Vagina (tissue), 2 donors: ENCODE results near the gene IDS. TPM values are rescaled to one million over a fixed set of nuclear protein-coding genes. Genes with fewer than 3 reads are reported as not detected.

Source experiments
- DNase-seq, 2 donors: peaks; one replicate each; pipeline ENCODE4 v3.0.0-alpha.2; 2017; ENCODE audit errors: extremely low spot score in 2 of 2
- H3K27ac ChIP-seq: fragments of 200-600 bp; sonication (generic); one replicate; pipeline ENCODE4 v1.5.1; 2019
- H3K27me3 ChIP-seq: fragments of 200-600 bp; sonication (generic); one replicate; pipeline ENCODE4 v1.5.1; 2019
- H3K36me3 ChIP-seq, 2 donors: fragments of 200-600 bp; sonication (generic); one replicate each; pipeline ENCODE4 v1.5.1; 2017 to 2019
- H3K4me1 ChIP-seq: fragments of 200-600 bp; sonication (generic); one replicate; pipeline ENCODE4 v1.5.1; 2019
- H3K4me3 ChIP-seq, 2 donors: fragments of 200-600 bp; sonication (generic); 1 replicate in 1 of 2; 2 replicates in 1 of 2; pipeline ENCODE4 v1.5.1; 2016 to 2019
- H3K9me3 ChIP-seq: fragments of 200-600 bp; sonication (generic); one replicate; pipeline ENCODE4 v1.5.1; 2019
- POLR2A ChIP-seq, 2 donors: fragments of 450-650 bp; IDR thresholded peaks; one replicate each; pipeline ENCODE4 v1.6.1; 2017; ENCODE audit warnings: antibody characterized with exemption in 2 of 2, mild to moderate bottlenecking in 2 of 2, moderate library complexity in 2 of 2
- POLR2AphosphoS5 ChIP-seq, 2 donors: sonication (generic); formaldehyde crosslinking; IDR thresholded peaks; one replicate each; pipeline ENCODE4 v1.9.0; 2017; ENCODE audit warnings: antibody characterized with exemption in 2 of 2, mild to moderate bottlenecking in 2 of 2, low read depth in 1 of 2; ENCODE audit not compliant: insufficient read depth in 1 of 2
- intact Hi-C: fragments of 100-400 bp; cut with DNase I; formaldehyde crosslinking; loops from one replicate; pipeline ENCODE4 v1.15.1; 2023
- total RNA-seq: library from RNA; depleted of rRNA; stranded (reverse); fragments of >200 nt; gene quantifications from one replicate; pipeline ENCODE4 v1.2.3, GENCODE V29; 2016
- TF ChIP-seq, protein P1 (sequence below), 3 experiments: fragments of 450-650 bp in 2 of 3; fragments of 200-600 bp in 1 of 3; sonication (generic) in 1 of 3; IDR thresholded peaks; one replicate each; pipeline ENCODE4 v1.5.1; 2017 to 2019; ENCODE audit warnings: antibody characterized with exemption in 3 of 3, mild to moderate bottlenecking in 2 of 3, moderate library complexity in 2 of 3

The IDS gene
- total RNA-seq, 1 donor from 2014 or later: 66.0 TPM

DNA sequence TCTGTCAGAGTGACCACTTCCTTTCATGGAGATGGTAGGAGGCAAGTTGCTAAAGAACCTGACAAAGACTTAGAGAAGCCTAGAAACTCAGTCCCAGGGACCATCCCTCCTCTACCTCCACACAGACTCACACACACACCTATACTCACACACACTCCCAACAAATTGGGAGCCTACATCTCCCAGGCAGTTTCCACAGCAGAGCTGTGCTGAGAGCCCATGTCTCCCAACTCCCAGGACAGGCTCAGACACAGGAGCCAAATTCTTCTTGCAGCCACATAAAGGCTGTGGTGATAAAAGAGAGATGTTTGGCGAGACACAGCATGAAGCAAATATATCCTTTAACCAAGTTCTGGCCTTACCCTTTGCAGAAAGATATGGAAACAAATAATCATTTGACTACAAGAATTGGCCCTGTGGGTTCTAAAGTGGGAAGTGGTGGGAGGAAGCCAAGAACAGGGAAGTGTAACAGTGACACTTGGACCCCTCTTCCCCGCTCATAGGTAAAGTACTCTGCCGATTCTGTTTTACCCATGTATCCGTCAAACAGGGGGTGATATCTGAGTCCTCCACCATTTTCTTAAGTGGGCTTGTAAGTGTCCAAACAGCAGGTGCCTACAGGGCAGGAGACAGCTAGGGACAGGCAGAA is 11.0 kb upstream of the IDS start:
- Histone ChIP-seq H3K4me1 (no peaks in the 10 kb centered on the region), H3K27ac (no peak overlapping the region), H3K27me3 (no peaks in the 10 kb centered on the region), H3K9me3 (no peaks in the 10 kb centered on the region), H3K4me3 (no peak overlapping the region), H3K36me3 (no peaks in the 10 kb centered on the region)
- DNase-seq: no peak
- intact Hi-C loops: no loop called here
- TF ChIP-seq POLR2A (IDR thresholded peaks at IDR 0.05) (no peak), POLR2AphosphoS5 (IDR thresholded peaks at IDR 0.05; ENCODE audit: insufficient read depth in 1 of 2, low read depth in 1 of 2) (no peak)
- TF ChIP-seq, protein P1, sequence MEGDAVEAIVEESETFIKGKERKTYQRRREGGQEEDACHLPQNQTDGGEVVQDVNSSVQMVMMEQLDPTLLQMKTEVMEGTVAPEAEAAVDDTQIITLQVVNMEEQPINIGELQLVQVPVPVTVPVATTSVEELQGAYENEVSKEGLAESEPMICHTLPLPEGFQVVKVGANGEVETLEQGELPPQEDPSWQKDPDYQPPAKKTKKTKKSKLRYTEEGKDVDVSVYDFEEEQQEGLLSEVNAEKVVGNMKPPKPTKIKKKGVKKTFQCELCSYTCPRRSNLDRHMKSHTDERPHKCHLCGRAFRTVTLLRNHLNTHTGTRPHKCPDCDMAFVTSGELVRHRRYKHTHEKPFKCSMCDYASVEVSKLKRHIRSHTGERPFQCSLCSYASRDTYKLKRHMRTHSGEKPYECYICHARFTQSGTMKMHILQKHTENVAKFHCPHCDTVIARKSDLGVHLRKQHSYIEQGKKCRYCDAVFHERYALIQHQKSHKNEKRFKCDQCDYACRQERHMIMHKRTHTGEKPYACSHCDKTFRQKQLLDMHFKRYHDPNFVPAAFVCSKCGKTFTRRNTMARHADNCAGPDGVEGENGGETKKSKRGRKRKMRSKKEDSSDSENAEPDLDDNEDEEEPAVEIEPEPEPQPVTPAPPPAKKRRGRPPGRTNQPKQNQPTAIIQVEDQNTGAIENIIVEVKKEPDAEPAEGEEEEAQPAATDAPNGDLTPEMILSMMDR (IDR thresholded peaks at IDR 0.05): no peak

DNA sequence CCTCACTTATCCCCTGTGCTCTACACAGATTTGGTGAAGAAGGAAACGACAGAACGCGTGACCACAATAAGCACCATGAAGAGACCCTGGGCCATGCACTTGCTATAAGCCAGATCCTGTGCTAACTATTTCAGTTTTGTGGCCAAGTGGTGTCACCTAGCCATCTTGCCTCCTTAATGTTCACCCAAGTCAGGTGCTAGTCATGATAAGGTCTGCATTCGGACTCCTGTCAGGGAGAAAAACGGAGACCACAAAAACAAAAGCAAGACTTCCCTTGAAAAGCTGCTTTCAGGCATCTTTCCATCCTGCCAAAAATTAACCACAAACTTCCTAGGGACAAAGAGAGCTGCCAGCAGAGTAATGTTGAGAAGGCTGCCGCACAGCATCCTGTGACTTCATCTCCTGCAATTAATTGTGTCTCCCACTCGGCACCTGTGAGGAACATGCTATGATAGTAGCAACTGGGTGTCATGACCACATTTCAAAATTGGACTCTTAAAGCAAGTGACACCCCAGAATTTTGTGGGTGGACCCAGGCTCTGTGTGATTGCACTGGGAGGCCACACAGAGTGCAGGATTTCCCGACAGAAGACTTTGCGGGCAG is 8.8 kb upstream of the IDS start:
- DNase-seq: no peak
- no peak for TF ChIP-seq POLR2A (IDR thresholded peaks at IDR 0.05)
- TF ChIP-seq POLR2AphosphoS5 (IDR thresholded peaks at IDR 0.05; ENCODE audit: insufficient read depth in 1 of 2, low read depth in 1 of 2): no peak
- TF ChIP-seq, protein P1 (IDR thresholded peaks at IDR 0.05): no peak
- intact Hi-C loops: no loop called here
- no peak overlapping the region for H3K27ac ChIP-seq
- H3K4me3 ChIP-seq: no peak overlapping the region
- H3K9me3 ChIP-seq: no peaks in the 10 kb centered on the region
- H3K27me3 ChIP-seq: no peaks in the 10 kb centered on the region
- H3K36me3 ChIP-seq: no peaks in the 10 kb centered on the region
- no peaks in the 10 kb centered on the region for H3K4me1 ChIP-seq

DNA sequence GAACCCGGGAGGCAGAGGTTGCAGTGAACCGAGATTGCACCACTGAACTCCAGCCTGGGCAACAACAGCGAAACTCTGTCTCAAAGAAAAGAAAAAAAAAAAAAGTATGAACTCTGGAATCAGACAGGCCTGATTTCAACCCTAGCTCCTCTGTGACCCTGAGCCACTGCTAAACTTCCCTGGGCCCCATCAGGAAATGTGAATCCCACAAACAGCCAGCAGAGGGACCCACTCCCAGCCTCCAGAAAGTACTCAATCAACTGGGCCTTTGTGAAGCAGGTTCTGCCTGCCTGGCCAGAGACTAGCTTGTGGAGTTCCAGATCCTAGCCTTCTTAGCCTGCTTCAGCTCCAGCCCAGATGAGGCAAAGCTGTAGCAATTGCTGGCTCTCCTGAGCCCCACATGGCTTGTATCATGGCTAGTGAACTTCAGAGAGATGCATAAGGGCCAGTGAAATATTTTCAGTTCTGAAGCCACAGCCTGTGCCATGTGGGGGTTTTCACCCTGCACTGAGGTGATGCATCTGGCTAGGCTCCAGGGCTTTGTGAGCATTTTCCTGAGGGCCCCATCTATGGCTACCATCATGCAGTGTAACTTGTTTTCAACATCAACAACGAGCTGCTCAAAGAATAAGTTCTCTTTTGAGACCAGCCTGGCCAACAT is 7.2 kb upstream of the IDS start:
- H3K4me1 ChIP-seq: no peaks in the 10 kb centered on the region
- intact Hi-C loops: no loop called here
- H3K9me3 ChIP-seq: no peaks in the 10 kb centered on the region
- DNase-seq: no peak
- no peaks in the 10 kb centered on the region for H3K36me3 ChIP-seq
- H3K27me3 ChIP-seq: no peaks in the 10 kb centered on the region
- TF ChIP-seq, protein P1 (IDR thresholded peaks at IDR 0.05): peak in 2 of 3 experiments; percentile 3 to 29
- TF ChIP-seq POLR2AphosphoS5 (IDR thresholded peaks at IDR 0.05; ENCODE audit: insufficient read depth in 1 of 2, low read depth in 1 of 2): no peak
- no peak overlapping the region for H3K4me3 ChIP-seq
- no peak overlapping the region for H3K27ac ChIP-seq

DNA sequence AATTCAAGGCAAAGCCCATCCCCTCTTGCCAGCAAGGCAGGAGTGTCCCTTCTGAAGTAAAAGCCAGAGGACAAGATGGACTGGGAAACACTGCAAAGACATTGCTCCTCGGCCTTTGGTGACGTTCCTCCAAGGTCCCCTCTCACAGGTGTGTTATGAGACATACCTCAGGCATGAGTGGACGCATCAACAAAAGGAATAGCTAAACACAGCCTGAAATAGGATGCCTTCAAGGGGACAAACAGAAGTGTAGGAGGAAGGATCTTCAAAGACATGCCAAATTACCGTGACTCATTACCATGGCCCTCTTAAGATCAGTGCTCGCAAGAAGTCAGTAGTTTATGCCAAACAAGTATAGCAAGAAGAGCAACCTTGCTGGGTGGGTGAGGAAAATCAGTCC is 6.0 kb upstream of the IDS start:
- TF ChIP-seq POLR2A (IDR thresholded peaks at IDR 0.05) (no peak), POLR2AphosphoS5 (IDR thresholded peaks at IDR 0.05; ENCODE audit: insufficient read depth in 1 of 2, low read depth in 1 of 2) (no peak)
- TF ChIP-seq, protein P1 (IDR thresholded peaks at IDR 0.05): no peak
- Histone ChIP-seq H3K4me3 (no peak overlapping the region), H3K27ac (no peak overlapping the region), H3K36me3 (no peaks in the 10 kb centered on the region), H3K9me3 (no peaks in the 10 kb centered on the region), H3K4me1 (no peaks in the 10 kb centered on the region), H3K27me3 (no peaks in the 10 kb centered on the region)
- DNase-seq: no peak
- intact Hi-C loops: no loop called here

DNA sequence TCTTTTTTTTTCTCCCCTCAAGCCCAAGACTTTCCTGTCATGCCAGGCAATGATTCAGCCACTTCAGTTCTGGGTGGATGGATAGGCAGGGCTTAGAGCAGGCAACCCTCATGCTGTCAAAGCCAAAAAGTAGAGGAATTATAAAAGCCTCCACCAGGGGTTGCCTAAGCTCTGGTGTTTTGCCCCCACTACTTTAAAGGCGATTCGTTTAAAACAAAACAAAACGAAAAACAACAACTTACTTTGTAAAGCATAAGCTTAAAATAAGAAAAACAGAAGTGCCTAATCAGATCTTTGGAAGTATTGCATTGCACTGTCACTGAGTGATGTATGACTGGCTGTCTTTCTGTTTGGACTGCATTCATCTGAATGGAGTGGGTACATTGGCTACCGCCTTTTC is 5.3 kb upstream of the IDS start:
- no peak overlapping the region for H3K4me3 ChIP-seq
- H3K36me3 ChIP-seq: no peaks in the 10 kb centered on the region
- no peak for DNase-seq
- no peaks in the 10 kb centered on the region for H3K9me3 ChIP-seq
- intact Hi-C loops: no loop called here
- TF ChIP-seq, protein P1 (IDR thresholded peaks at IDR 0.05): no peak
- TF ChIP-seq POLR2AphosphoS5 (IDR thresholded peaks at IDR 0.05; ENCODE audit: insufficient read depth in 1 of 2, low read depth in 1 of 2) (no peak), POLR2A (IDR thresholded peaks at IDR 0.05) (no peak)
- H3K27ac ChIP-seq: no peak overlapping the region
- no peaks in the 10 kb centered on the region for H3K4me1 ChIP-seq
- H3K27me3 ChIP-seq: no peaks in the 10 kb centered on the region
